Breast epithelium (tissue), 4 donors: ENCODE data around the gene PDZD7. TPM values are rescaled to one million over a fixed set of nuclear protein-coding genes. Genes with fewer than 3 reads are reported as not detected.

Experiments used
- DNase-seq, 2 donors: peaks; one replicate each; pipeline ENCODE4 v3.0.0-alpha.2; 2019; ENCODE audit warnings: low spot score in 2 of 2
- H3K27ac ChIP-seq, 2 donors: fragments of 200-600 bp; sonication (generic) in 1 of 2; one replicate each; pipeline ENCODE4 v1.5.1; 2016 to 2019; ENCODE audit warnings: mild to moderate bottlenecking in 1 of 2
- H3K27me3 ChIP-seq, 2 donors: fragments of 200-600 bp; sonication (generic) in 1 of 2; one replicate each; pipeline versions ENCODE4 v1.5.1 to v1.6.0; 2017 to 2019; ENCODE audit warnings: control low read depth in 1 of 2, mild to moderate bottlenecking in 1 of 2
- H3K36me3 ChIP-seq: fragments of 200-600 bp; one replicate; pipeline ENCODE4 v1.5.1; 2019
- H3K4me1 ChIP-seq, 2 donors: fragments of 200-600 bp; sonication (generic); one replicate each; pipeline ENCODE4 v1.5.1; 2016 to 2019; ENCODE audit warnings: control low read depth in 1 of 2
- H3K4me3 ChIP-seq, 3 donors: fragments of 200-600 bp; sonication (generic); 1 replicate in 2 of 3; 2 replicates in 1 of 3; pipeline ENCODE4 v1.5.1; 2016 to 2019; ENCODE audit warnings: mild to moderate bottlenecking in 3 of 3, moderate library complexity in 2 of 3
- H3K9me3 ChIP-seq, 2 donors: fragments of 200-600 bp; sonication (generic) in 1 of 2; one replicate each; pipeline ENCODE4 v1.5.1; 2016 to 2019; ENCODE audit warnings: control low read depth in 1 of 2
- CTCF ChIP-seq, 3 donors: fragments of 450-650 bp; IDR thresholded peaks; one replicate each; pipeline ENCODE4 v1.5.1; 2016 to 2017; ENCODE audit warnings: antibody characterized with exemption in 3 of 3, mild to moderate bottlenecking in 3 of 3, moderate library complexity in 3 of 3
- POLR2A ChIP-seq: fragments of 450-650 bp; IDR thresholded peaks from one replicate; pipeline ENCODE4 v1.6.1; 2016; ENCODE audit warnings: antibody characterized with exemption, mild to moderate bottlenecking, moderate library complexity
- POLR2AphosphoS5 ChIP-seq, 3 donors: sonication (generic); formaldehyde crosslinking; IDR thresholded peaks; one replicate each; pipeline ENCODE4 v1.6.1; 2017; ENCODE audit warnings: antibody characterized with exemption in 3 of 3
- intact Hi-C: fragments of 100-400 bp; cut with DNase I; formaldehyde crosslinking; loops from one replicate; pipeline ENCODE4 v1.15.1; 2023; ENCODE audit warnings: low total_unique reads
- total RNA-seq, 3 donors: library from RNA; depleted of rRNA; stranded (reverse); fragments of >200 nt; gene quantifications; one replicate each; pipeline ENCODE4 v1.1.0, GENCODE V29; 2016

Gene PDZD7
- total RNA-seq, 3 donors from 2014 or later, result 0.48 to 2.3 (median 0.66) TPM

- no peaks in the 10 kb centered on the region for H3K9me3 ChIP-seq
- H3K36me3 ChIP-seq, result no peaks in the 10 kb centered on the region
- H3K27ac ChIP-seq, result no peak overlapping the region
- DNase-seq, result no peak
- intact Hi-C loops, result no loop called here
- H3K27me3 ChIP-seq, result no peaks in the 10 kb centered on the region
- no peak overlapping the region for H3K4me3 ChIP-seq
- TF ChIP-seq POLR2AphosphoS5 (IDR thresholded peaks at IDR 0.05) (no peak), POLR2A (no peak), CTCF (IDR thresholded peaks at IDR 0.05) (no peak)
- peaks cover 7 to 11% of the 10 kb centered on the region in 2 donors for H3K4me1 ChIP-seq
These were observed 33.6 kb upstream of the PDZD7 start for GRCh38 chr10:101064415-101065030.

GRCh38 chr10:101063548-101064414 lies 32.9 kb upstream of the PDZD7 start:
- DNase-seq, result no peak
- H3K9me3 ChIP-seq, result no peaks in the 10 kb centered on the region
- no peaks in the 10 kb centered on the region for H3K27me3 ChIP-seq
- no peak overlapping the region for H3K27ac ChIP-seq
- TF ChIP-seq POLR2AphosphoS5 (IDR thresholded peaks at IDR 0.05) (no peak), POLR2A (no peak), CTCF (IDR thresholded peaks at IDR 0.05) (no peak)
- intact Hi-C loops, result no loop called here
- H3K36me3 ChIP-seq, result no peaks in the 10 kb centered on the region
- peaks cover 7 to 11% of the 10 kb centered on the region in 2 donors for H3K4me1 ChIP-seq
- no peak overlapping the region for H3K4me3 ChIP-seq

GRCh38 chr10:101063050-101063525 lies 32.2 kb upstream of the PDZD7 start:
- no peak for TF ChIP-seq POLR2AphosphoS5 (IDR thresholded peaks at IDR 0.05)
- Histone ChIP-seq H3K4me3 (peak overlapping the region; percentile 85 to 93 (median 91)), H3K4me1 (peaks cover 7 to 11% of the 10 kb centered on the region in 2 donors), H3K36me3 (no peaks in the 10 kb centered on the region), H3K9me3 (no peaks in the 10 kb centered on the region), H3K27me3 (no peaks in the 10 kb centered on the region), H3K27ac (peak overlapping the region in 1 of 2 donors; percentile 99)
- intact Hi-C loops, result no loop called here
- no peak for DNase-seq

GRCh38 chr10:101062232-101063049 lies 31.5 kb upstream of the PDZD7 start:
- H3K27ac ChIP-seq, result peak overlapping the region; percentile 98 to 99
- peaks cover 7 to 11% of the 10 kb centered on the region in 2 donors for H3K4me1 ChIP-seq
- H3K27me3 ChIP-seq, result no peaks in the 10 kb centered on the region
- no peak for DNase-seq
- TF ChIP-seq CTCF (IDR thresholded peaks at IDR 0.05) (peak in 2 of 3 donors; percentile 16 to 29), POLR2A (no peak), POLR2AphosphoS5 (IDR thresholded peaks at IDR 0.05) (no peak)
- intact Hi-C loops, result no loop called here
- no peaks in the 10 kb centered on the region for H3K36me3 ChIP-seq
- peak overlapping the region; percentile 85 to 93 (median 91) for H3K4me3 ChIP-seq
- H3K9me3 ChIP-seq, result no peaks in the 10 kb centered on the region

- Histone ChIP-seq H3K9me3 (no peaks in the 10 kb centered on the region), H3K27ac (peak within 1 kb of the TSS; percentile 98 to 99), H3K4me1 (peaks cover 7 to 11% of the 10 kb centered on the region in 2 donors), H3K27me3 (no peaks in the 10 kb centered on the region), H3K4me3 (peak within 1 kb of the TSS; percentile 85 to 93 (median 91)), H3K36me3 (no peaks in the 10 kb centered on the region)
- TF ChIP-seq POLR2A, result no peak
- no peak for TF ChIP-seq POLR2AphosphoS5 (IDR thresholded peaks at IDR 0.05)
- TF ChIP-seq CTCF (IDR thresholded peaks at IDR 0.05), result no peak
- intact Hi-C loops, result no loop called here
- no peak for DNase-seq
These were observed 30.8 kb upstream of the PDZD7 start, which contains the start of gene KAZALD1 for GRCh38 chr10:101061624-101062231. Gene KAZALD1, plus strand, starts transcription at chr10:101061989. Its CDS starts 604 bp downstream, at chr10:101062593.
